Activated naive CD4-positive, alpha-beta T cell treated with anti-CD3 and anti-CD28 coated beads, Interleukin-2, amount 50 U/mL, for 16 hours (primary cell): ENCODE results near the gene WFIKKN1.

ENCODE experiments used
- DNase-seq: peaks from one replicate; pipeline ENCODE4 v3.0.0-alpha.2; 2020

The WFIKKN1 gene

DNA sequence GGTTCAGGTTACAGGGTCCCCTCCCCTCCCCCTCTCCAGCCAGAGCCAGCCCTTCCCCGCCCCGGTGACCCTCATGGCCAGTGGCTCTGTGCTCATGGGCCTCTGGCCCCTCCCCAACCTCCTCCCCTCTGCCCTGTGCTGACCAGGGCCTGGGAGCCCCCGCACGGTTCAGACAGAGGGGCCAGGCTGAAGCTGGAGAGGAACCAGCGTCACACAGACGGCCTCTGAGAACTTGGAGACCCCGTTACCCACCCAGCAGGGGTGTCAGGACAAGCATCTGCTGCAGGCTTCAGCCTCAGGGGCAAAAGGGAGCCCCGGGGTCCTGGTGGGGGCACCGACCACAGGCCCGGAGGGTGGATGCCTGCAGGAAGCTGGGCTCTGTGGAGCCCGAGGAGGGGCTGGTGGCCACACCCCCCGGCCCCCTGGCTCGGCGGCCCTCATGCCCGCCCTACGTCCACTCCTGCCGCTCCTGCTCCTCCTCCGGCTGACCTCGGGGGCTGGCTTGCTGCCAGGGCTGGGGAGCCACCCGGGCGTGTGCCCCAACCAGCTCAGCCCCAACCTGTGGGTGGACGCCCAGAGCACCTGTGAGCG, at the start of gene WFIKKN1:
TSS of gene WFIKKN1 (plus strand) at position 171 of the 591 bp plus-strand sequence. CDS start at position 440, 269 bp downstream.
- DNase-seq: no peak

- no peak for DNase-seq
These were observed 48.6 kb upstream of the WFIKKN1 start for GRCh38 chr16:582218-582613.

GRCh38 chr16:582614-583331, 48.0 kb upstream of the WFIKKN1 start:
- no peak for DNase-seq

DNA sequence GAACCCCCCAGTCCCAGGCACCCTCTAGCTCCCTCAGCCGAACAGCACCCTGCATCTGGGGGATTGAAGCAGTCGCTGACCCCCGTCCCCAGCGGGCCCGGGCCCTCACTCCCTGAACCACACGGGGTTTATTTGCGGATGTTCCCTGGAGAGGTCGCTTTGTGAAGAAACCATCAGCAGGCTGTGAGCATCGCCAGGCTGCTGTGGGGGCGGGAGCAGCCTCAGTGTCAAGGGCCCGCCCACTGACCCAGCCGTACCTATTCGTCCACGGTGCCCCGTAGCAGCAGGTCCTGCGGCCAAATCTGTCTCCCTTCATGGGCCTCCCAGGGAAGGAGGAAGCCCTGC, 47.3 kb upstream of the WFIKKN1 start:
- DNase-seq: no peak

DNA sequence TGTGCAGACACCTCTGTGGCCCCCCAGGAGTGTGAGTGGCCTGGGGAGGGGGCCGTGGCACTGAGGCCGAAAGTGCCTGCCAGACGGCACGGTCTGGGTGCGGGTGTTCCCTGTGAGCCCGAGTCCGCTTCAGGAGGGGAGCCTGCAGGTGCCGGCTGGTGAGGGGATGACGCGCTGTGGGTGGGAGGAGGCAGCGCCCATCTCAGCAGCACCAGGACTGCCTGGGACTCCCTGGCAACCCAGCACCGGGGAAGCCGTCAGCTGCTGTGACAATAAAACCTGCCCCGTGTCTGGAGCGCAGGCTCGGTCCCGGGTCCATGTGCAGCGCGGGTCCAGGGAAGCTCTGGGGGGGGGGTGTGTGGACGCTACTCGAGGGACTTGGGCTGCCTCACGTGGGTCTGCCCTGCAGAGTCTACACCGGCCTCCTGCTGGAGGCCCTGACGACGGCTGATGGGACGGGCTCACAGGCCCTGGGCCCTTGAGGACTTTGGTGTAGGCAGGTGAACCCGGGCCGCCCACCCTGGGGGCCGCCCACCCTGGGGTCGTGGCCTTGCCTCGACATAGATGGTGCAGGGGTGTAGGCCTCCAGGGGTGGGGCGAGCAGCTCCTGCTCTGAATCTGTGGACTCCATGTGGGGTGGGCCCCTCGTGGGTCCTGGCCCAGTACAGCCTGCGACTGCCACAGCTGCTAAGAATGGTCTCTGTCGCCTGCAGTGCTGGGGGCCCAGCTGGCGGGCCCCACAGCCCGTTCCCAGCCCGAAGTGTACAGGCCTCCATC, 46.8 kb upstream of the WFIKKN1 start:
- no peak for DNase-seq

GRCh38 chr16:585351-585750, 45.4 kb upstream of the WFIKKN1 start:
- no peak for DNase-seq

GRCh38 chr16:586047-586644, 44.6 kb upstream of the WFIKKN1 start:
- DNase-seq: no peak

DNA sequence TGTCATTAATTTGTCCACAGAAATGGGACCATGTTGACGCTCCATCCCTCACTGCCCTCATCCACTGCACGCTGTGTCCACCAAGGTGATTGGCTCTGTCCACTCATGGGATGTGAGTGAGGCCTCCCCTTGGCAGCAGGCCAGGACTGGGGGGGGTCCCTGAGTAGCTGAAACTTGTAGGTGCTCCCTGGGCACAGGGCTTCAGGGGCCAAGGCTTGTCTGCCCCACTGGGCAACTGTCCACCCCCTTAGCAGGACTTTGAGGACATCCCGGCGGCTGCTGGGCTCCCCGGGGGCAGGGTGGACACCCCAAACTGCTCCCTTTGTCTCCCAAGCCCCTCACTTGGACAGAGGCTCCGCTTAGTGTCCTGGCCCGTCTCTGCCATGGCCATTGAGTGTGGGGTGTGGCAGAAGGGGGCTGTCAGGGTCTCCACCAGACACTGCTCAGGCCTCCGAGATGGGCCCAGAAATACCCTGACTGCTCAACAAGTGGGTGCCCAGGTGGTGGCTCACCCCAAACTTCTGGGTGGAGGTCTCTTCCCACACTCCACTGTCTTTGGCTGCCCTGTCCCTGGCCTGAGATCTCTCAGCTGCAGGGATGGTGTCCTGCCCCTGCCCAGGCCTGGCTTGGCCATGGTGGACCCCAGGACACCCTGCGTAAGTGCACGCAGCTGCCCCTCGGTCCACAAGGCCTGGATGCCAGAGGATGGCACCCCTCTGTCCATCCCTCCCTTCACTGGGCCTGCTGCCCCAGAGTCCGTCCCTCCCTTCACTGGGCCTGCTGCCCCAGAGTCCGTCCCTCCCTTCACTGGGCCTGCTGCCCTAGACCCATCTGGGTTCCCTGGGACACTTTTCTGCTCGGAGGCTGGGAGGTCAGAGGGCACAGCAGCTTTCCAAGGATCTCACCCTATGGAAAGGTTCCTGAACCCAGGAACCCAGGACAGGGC, 43.9 kb upstream of the WFIKKN1 start:
- DNase-seq: no peak

DNA sequence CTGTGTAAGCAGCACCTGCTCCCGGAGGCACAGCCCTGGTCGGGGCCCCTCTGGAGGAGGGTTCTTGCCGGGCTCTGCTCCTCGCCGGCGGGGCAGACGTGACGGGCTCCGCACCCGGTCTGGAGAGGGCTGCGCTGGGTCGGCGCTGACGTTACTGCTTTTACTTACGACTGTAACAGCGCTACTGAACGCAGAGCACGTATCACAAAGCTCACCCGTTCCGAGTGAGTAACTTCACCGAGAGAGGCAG, 42.2 kb upstream of the WFIKKN1 start:
- no peak for DNase-seq

DNA sequence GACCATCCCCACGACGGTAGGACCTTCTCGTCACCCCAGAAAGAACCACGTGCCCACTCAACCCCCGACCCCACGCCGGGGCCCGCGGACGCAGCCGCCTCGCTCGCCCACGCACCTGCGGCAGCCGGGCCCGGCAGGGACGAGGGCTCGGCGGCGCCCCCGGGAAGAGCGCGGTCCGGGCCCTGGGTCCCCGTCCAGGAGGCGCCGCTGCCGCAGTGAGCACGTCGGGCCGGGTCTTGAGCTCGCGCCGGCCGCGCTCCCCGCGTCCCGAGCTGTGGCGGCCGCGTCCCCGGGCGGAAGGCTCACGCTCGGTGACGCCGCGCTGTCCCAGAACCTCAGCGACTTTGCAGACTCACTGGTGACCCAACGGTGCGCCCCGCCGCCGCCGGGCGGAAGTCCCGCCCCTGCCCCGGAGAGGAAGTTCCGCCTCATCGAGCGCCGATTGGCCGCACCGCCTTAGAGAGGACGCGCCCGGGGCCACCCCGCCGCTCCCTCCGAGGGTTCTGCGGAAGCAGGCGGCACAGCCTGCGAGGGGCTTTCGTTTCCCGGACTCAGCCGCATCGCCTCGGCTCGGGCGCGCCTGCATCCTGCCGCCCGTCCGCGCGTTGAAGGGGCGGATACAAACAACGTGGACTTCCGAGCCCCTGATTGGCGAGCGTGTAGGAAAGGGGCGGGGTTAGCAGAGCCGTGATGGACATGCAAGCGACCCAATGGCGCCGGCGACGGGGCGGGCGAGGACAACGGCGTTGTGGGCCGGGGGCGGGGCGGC, 41.7 kb upstream of the WFIKKN1 start:
- peak; percentile 97 for DNase-seq

- peak; percentile 99 for DNase-seq
These were observed 41.1 kb upstream of the WFIKKN1 start, which contains the start of gene RAB40C for GRCh38 chr16:589658-590187. Gene RAB40C, plus strand, starts transcription at chr16:590066. Its CDS starts 226 bp downstream, at chr16:590292.

DNA sequence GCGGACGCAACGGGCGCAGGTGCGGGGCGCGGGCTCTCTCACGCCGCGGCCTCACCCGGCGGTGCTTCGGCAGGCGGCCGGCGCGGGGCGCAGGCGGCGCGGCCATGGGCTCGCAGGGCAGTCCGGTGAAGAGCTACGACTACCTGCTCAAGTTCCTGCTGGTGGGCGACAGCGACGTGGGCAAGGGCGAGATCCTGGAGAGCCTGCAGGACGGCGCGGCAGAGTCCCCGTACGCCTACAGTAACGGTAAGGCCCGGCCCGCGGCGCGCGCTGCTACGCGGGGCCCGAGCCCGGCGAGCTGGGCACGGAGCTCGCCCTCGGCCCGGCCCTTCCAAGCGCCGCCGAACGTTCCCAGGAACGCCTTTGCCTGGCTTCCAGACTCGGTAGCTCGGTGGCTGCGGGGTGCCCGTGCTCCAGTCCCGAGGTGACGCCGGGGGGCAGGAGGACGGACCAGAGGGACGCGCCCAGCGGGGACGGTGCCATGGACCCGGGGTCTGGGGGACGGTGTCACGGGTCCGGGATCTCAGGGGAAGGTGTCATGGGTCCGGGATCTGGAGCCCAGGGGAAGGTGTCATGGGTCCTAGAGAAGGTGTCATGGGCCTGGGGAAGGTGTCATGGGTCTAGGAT, 40.5 kb upstream of the WFIKKN1 start:
- DNase-seq: no peak

- no peak for DNase-seq
These were observed 40.0 kb upstream of the WFIKKN1 start for GRCh38 chr16:590815-591200.

GRCh38 chr16:591231-591630, 39.6 kb upstream of the WFIKKN1 start:
- DNase-seq: no peak

GRCh38 chr16:591892-592517, 38.8 kb upstream of the WFIKKN1 start:
- no peak for DNase-seq

- no peak for DNase-seq
These were observed 38.1 kb upstream of the WFIKKN1 start for GRCh38 chr16:592518-593306.

DNA sequence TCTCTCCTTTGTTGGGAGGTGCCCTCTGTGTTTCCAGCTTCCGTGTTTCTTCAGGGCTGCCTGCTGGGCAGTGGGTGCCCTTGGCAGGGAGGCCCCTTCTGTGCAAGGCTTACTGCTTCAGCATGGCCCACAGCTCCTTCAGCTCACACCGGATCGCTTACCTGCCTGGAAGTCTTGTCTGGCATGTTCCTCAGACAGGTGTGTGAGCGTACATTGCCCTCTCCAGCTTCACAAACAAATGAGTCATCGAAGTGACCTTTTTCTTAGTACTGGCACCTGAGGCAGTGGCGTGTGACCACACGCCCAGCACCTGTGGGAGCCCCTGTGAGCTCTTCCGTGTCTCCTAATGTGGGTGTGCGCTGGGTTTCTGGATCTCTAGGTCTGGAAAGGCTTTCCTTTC, 37.4 kb upstream of the WFIKKN1 start:
- no peak for DNase-seq

DNA sequence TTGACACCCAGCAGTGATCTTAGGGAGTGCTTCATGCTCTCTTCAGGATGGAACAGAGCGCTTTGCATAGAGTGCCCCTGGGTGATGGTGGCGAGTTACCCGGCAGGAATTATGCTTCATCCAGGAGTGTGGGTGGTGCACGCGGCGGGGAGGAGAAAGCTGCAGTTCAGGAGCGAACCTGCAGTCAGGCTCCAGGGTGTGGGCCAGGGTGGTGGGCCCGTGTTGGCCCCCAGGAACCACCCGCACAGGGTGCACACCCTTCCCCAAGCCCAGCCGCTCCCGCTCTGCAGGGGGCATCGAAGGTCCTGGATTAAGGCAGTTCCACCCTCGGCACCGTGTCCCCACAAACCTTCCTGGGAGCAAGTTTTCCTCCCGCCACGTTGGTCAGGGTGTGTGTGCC, 37.0 kb upstream of the WFIKKN1 start:
- no peak for DNase-seq

GRCh38 chr16:595094-595528, 35.7 kb upstream of the WFIKKN1 start:
- no peak for DNase-seq
